NCI-H526 treated with DMSO at 0.1 percent for 48 hours (cell line): ENCODE measurements around the gene FLNA.
A peak's percentile ranks its signal among the peaks of the same experiment; 100 is the strongest.
"Not testable (repeated sequence)": the region's sequence is repeated elsewhere in the genome, so short reads cannot be mapped to it uniquely, and the experiment has no call there.

ENCODE experiments used
- DNase-seq: peaks from one replicate; lab custom pipeline; 2025; lab: John Stamatoyannopoulos, UW

FLNA gene

GRCh38 chrX:154374313-154375155, at the start of gene FLNA:
TSS of gene FLNA (minus strand) at chrX:154374634. CDS start at chrX:154371245, 3,389 bp downstream.
- peak; percentile 38 for DNase-seq

DNA sequence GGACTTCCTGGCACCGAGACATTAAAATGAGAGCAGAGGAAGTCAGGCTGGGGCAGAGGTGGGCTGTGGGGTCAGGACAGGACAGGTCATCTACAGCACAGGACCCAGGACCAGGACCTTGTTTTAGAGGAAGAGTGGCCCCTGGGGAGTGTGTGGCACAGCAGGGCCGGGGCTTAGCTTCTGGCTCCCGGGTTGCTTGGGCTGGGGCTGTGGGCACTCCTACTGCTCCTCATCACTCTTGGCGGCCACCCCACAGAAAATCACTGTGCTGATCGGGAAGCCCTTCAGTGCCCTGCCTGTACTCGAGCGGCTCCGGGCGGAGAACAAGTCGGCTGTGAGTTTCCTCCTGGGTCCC, 45.9 kb upstream of the FLNA start:
- DNase-seq = no peak

DNA sequence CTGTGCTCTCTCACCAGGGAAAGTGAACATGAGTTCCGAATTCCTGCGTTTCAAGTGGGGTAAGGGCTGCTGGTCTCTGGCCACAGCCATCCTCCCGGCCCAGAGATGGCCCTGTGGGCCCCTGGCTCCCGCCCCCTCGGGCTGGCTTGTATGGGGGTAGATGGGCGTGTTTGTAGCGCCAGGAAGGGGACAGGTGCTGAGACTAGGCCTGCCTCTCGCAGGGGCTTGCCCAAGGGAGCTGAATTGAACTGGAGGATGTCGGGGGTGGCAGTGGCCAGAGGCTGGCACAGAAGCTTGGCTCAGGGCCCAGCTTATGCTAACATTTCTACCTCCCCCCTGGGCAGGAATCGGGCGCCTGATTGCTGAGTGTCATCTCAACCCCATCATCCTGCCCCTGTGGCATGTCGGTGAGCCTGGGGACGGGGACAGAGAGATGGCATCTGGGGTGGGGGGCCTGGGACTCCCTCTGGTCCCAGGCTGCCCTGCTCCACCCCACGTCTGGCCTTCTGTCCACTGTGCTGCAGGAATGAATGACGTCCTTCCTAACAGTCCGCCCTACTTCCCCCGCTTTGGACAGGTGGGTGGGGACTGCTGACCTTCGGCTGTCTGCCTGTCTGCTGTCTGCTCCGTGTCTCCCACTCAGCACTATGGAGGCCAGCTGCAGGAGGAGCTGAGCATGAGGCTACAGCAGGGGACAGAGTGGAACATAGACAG, 45.4 kb upstream of the FLNA start:
- no peak for DNase-seq

DNA sequence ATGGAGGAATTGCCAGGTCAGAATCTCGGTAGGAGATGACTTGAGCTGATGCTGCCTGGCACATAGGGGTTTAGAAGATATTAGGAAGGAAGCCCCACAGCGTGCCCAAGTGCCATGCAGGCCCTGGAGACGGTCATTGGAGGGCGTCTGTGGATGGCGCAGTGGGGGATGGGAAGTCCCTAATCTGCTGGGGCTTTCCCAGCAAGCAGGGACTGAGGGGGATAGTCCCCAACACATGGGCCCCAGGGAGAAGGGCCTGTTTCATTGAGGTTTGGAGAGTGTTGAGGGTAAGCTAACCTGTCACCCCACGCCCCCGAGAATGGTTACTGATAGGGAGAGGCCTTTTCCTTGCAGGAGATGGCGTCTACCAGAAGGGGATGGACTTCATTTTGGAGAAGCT, 44.8 kb upstream of the FLNA start:
- no peak for DNase-seq

GRCh38 chrX:154417157-154417556, 42.7 kb upstream of the FLNA start:
- no peak for DNase-seq

GRCh38 chrX:154413142-154413541, 38.7 kb upstream of the FLNA start:
- DNase-seq = no peak

- no peak for DNase-seq
Measured at GRCh38 chrX:154412468-154412867, 38.0 kb upstream of the FLNA start.

- DNase-seq = peak; percentile 81
Measured at GRCh38 chrX:154411981-154412340, 37.5 kb upstream of the FLNA start.

DNA sequence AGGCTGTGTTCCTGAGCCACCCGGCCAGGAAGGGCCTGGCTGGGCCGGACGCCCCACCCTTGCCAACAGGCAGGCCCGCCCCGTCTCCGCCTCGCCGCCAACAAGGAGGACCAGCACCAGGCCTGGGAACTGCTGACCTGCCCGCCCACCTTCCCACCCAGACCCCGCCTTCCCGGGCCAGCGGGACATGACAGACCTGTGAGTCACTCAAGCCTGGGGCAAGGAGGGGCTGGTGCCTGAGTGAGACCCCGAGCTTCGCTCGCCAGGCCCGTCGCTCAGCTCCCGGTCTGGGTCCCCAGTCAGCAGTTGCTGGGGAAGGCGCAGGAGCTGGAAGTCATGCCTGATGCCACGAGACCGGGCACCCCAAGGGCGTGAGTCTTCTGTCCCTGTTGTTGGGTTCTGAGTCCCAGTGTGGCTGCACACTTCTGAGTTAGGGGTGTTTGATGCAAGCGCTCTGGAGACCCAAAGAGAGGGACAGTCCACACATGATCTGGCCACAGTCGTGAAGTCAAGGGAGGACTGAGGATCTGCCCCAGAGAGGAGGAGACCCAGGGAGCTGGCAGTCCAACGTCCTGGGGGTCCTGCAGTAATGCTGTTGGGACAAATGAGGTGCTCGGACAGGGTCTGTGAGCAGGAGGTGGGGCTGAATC, 34.9 kb upstream of the FLNA start, which contains the start of gene DNASE1L1:
TSS of gene DNASE1L1 (minus strand) at position 33 of the 650 bp plus-strand sequence. CDS start 3,686 bp downstream, outside the sequence.
- DNase-seq = no peak

DNA sequence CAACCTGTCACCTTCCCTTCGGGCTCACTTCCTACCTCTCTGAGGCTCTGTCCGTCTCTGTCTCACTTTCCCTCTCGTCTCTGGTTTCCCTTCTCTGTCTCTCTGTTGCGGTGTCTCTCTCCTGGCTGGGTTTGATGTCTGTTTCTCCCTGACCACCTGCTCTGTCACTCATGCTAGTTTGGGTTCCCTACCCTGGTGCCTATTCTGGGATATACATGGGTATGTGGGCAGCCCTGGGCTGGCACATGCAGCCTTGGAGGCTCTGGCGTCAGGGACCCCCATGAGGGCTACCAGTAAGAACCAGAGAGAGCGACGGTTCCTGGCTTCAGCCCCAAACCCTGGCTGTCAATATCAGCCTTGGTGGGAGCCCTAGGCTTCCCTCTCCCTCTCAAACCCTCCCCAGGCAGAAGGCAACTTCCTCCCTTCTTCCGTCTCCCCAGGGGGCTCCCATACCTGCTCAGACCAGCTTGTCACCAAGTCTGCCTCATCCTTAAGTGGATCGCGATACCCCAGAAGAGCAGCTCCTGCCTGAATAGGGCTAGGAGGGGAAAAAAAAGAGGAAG, 34.3 kb upstream of the FLNA start:
- DNase-seq = no peak

- no peak for DNase-seq
Measured at GRCh38 chrX:154404625-154405192, 30.3 kb upstream of the FLNA start.

DNA sequence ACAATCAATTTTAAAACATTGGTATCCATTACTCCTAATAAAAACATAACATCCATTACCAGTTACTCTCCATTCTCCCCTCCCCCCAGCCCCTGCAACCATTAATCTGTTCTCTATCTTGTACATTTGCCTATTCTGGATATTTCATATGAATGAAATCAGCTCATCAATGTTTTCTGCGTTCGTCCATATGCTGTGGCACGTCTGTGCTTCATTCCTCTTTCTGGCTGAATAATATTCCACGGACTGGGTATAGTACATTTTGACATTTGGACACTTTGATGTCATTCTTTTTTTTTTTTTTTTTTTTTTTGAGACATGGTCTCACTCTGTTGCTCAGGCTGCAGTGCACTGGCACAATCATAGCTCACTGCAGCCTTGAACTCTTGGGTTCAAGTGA, 29.4 kb upstream of the FLNA start:
- DNase-seq = no peak

GRCh38 chrX:154403192-154403591, 28.8 kb upstream of the FLNA start:
- no peak for DNase-seq

GRCh38 chrX:154402622-154403127, 28.2 kb upstream of the FLNA start:
- DNase-seq = no peak

- no peak for DNase-seq
Measured at GRCh38 chrX:154401918-154402621, 27.6 kb upstream of the FLNA start.

DNA sequence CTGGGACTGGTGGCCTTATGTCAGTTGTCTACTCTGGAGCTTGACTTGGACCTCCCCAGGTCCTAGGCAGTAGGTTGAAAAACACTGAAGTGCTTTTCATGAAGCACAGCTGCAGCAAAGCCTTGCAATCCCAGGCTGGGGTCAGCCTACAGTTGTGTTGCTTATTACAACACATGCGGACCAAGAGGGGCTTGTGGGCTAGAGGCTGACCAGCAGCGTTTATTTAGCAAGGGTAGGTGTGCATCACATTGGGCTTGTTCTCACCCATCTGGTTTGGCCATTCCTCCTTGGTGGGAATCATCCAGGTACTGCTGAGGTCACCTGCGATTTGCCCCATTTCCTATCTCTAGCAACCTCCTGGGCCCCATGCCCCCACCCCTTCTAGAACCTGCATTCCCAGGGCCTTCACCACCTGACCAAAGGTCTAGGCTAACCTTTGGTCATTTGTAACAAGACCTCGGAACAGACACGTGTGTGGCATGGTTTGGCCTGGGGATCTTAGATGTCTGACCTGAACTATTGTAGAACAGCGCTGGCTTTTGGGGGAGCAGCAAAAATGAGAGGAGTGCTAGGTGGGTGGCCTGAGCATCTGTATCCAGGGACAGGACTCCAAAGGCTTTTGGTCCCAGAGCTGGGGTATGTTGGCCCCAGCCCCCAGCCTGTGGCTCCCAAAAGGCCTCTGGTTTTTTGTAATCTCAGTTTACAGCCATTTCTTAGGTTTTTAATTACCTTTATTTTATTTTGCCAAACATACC, 26.8 kb upstream of the FLNA start:
- DNase-seq = no peak

GRCh38 chrX:154400369-154400817, 26.0 kb upstream of the FLNA start:
- not testable (repeated sequence) for DNase-seq

DNA sequence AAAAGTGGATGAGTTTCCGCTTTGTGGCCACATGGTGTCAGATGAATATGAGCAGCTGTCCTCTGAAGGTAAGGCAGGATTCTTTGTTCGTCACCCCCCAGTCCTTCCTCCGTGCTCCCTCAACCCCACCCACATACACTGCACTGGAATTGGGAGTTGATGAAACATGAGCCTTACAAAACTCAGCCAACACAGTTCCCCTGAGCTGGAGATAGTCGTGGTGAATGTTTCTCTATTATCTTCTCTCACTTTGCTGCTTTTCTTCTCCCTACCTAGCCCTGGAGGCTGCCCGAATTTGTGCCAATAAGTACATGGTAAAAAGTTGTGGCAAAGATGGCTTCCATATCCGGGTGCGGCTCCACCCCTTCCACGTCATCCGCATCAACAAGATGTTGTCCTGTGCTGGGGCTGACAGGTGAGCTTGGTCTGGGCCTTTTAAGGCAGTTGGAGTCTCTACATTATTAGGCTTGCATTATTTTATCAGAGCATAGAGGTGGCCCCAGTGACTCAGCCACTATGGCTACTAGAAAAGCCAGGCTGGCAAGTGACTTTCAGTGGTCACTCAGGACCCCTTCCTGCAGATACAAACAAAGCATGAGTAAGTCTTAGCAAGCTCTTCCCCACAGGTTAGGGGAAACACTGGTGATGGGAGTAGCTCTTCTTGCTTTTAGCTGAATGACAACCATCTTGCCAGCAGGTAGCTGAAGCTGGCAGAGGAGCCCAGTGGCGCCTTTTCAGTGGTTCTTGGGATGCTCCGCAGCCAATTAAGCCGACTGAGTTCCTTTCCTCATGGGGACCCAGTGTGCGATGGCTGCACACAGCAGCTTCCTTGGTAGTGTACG, 25.3 kb upstream of the FLNA start:
- DNase-seq = no peak
